Hepatocyte (in vitro differentiated cells): ENCODE data around the gene CUBN.

ENCODE experiments used
- EZH2phosphoT487 ChIP-seq: fragments of 200-600 bp; sonication (generic); IDR thresholded peaks from one replicate; pipeline ENCODE4 v1.6.1; 2018; ENCODE audit warnings: antibody characterized with exemption, mild to moderate bottlenecking, low read depth, moderate library complexity; ENCODE audit not compliant: unreplicated experiment, severe bottlenecking
- TF ChIP-seq, protein P1 (sequence below): fragments of 200-600 bp; sonication (generic); IDR thresholded peaks from 2 replicates; pipeline ENCODE4 v1.5.1; 2016; ENCODE audit warnings: antibody characterized with exemption, mild to moderate bottlenecking; ENCODE audit not compliant: poor library complexity

DNA sequence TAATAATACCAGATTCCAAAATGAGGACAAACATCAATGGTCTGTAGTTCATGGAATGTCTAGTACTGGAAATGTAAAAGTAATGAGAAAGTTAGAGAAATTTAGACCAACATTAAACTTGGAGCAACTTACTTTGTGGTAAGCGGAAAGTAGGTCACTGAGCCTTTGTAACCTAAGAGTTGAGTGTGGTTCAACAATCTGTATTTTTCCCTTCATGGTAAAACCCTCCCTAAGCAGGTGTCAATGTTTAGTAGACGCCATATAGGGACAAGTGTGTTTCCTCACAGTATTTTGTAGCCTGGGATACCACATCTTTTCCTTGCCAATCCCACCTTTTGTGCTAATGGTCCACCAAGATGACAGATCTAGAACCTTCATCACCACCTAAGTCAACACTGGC, 245.1 kb downstream of the CUBN start:
- TF ChIP-seq, protein P1, sequence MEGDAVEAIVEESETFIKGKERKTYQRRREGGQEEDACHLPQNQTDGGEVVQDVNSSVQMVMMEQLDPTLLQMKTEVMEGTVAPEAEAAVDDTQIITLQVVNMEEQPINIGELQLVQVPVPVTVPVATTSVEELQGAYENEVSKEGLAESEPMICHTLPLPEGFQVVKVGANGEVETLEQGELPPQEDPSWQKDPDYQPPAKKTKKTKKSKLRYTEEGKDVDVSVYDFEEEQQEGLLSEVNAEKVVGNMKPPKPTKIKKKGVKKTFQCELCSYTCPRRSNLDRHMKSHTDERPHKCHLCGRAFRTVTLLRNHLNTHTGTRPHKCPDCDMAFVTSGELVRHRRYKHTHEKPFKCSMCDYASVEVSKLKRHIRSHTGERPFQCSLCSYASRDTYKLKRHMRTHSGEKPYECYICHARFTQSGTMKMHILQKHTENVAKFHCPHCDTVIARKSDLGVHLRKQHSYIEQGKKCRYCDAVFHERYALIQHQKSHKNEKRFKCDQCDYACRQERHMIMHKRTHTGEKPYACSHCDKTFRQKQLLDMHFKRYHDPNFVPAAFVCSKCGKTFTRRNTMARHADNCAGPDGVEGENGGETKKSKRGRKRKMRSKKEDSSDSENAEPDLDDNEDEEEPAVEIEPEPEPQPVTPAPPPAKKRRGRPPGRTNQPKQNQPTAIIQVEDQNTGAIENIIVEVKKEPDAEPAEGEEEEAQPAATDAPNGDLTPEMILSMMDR, result no peak
- TF ChIP-seq EZH2phosphoT487, result no peak
